Effector memory CD4-positive, alpha-beta T cell (primary cell): Measurements from ENCODE around the gene APOH.

Source experiments
- DNase-seq, 3 donors: peaks; one replicate each; pipeline ENCODE4 v3.0.0-alpha.2; 2020
- H3K27ac ChIP-seq: 2 replicates; pipeline ENCODE4 v1.7.0; 2013; ENCODE audit warnings: mild to moderate bottlenecking, low read length, moderate library complexity; ENCODE audit not compliant: insufficient read depth, poor library complexity, severe bottlenecking
- H3K27me3 ChIP-seq: replicated peaks from 2 replicates; pipeline ENCODE4 v1.7.0; 2013; ENCODE audit warnings: mild to moderate bottlenecking, low read length; ENCODE audit not compliant: insufficient read depth, control insufficient read depth, poor library complexity, severe bottlenecking
- H3K36me3 ChIP-seq: 2 replicates; pipeline ENCODE4 v1.7.0; 2013; ENCODE audit warnings: mild to moderate bottlenecking, low read length, moderate library complexity; ENCODE audit not compliant: control insufficient read depth, insufficient read depth
- H3K4me1 ChIP-seq: 2 replicates; pipeline ENCODE4 v1.7.0; 2013; ENCODE audit warnings: low read length, mild to moderate bottlenecking; ENCODE audit not compliant: control insufficient read depth, insufficient read depth, poor library complexity, severe bottlenecking
- H3K4me3 ChIP-seq: 2 replicates; pipeline ENCODE4 v1.7.0; 2013; ENCODE audit warnings: low read length, low read depth, mild to moderate bottlenecking; ENCODE audit not compliant: insufficient read depth, poor library complexity, severe bottlenecking
- H3K9me3 ChIP-seq: 2 replicates; pipeline ENCODE4 v1.7.0; 2013; ENCODE audit warnings: mild to moderate bottlenecking, low read length, moderate library complexity; ENCODE audit not compliant: control insufficient read depth

Gene APOH

GRCh38 chr17:66175892-66176291 lies 53.3 kb downstream of the APOH start:
- Histone ChIP-seq H3K4me3 (no peak overlapping the region), H3K4me1 (no peaks in the 10 kb centered on the region), H3K27ac (no peak overlapping the region), H3K27me3 (no peaks in the 10 kb centered on the region), H3K36me3 (no peaks in the 10 kb centered on the region), H3K9me3 (no peaks in the 10 kb centered on the region)
- DNase-seq = no peak

DNA sequence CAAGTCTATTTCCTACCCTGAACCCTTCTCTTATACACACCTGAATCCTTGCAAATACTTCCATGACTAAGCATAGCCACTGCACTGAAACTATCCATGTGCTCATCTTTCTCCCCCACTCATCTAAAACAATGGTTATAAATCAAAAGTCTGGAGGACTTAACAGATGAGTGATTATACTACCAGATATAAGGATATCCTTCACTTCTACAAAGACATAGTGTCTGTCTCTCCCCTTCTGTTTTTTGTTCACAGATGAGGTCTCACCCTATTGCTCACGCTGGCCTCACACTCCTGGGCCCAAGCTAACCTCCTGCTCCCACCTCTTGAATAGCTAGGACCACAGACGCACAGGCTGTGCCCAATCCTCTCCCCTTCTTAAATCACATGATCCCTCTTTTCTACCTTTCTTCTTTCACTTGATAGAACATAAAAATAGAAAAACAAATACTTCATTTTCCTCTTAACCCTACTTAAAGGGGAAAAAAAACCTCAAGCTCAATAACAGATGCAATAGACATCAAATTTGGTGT lies 56.5 kb downstream of the APOH start:
- H3K36me3 ChIP-seq = no peaks in the 10 kb centered on the region
- no peaks in the 10 kb centered on the region for H3K9me3 ChIP-seq
- no peaks in the 10 kb centered on the region for H3K4me1 ChIP-seq
- no peak overlapping the region for H3K27ac ChIP-seq
- H3K27me3 ChIP-seq = no peaks in the 10 kb centered on the region
- H3K4me3 ChIP-seq = no peak overlapping the region
- DNase-seq = no peak

DNA sequence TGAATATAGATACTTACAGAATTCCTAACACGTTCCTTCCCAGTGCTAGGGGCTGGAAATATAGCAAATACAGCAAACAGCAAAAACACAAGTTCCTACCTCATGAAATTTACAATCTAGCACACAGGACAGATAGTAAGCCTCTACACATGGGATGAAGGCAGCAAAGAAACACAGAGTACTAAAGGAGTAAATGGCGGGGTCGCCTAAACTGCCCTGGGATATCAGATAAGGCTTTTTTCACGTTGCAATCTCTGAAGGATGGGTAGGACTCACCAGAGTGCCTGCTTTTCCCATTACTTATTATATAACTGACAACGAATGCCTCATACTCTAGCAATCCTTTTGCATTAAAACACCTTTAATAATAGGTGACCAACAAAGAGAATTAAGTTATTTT lies 57.1 kb downstream of the APOH start:
- Histone ChIP-seq H3K27me3 (no peaks in the 10 kb centered on the region), H3K4me1 (no peaks in the 10 kb centered on the region), H3K9me3 (no peaks in the 10 kb centered on the region), H3K36me3 (no peaks in the 10 kb centered on the region), H3K4me3 (no peak overlapping the region), H3K27ac (no peak overlapping the region)
- no peak for DNase-seq

GRCh38 chr17:66171692-66172091 lies 57.5 kb downstream of the APOH start:
- Histone ChIP-seq H3K4me3 (no peak overlapping the region), H3K27me3 (no peaks in the 10 kb centered on the region), H3K4me1 (no peaks in the 10 kb centered on the region), H3K9me3 (no peaks in the 10 kb centered on the region), H3K27ac (no peak overlapping the region), H3K36me3 (no peaks in the 10 kb centered on the region)
- DNase-seq = no peak

- Histone ChIP-seq H3K27ac (no peak overlapping the region), H3K4me1 (no peaks in the 10 kb centered on the region), H3K27me3 (no peaks in the 10 kb centered on the region), H3K4me3 (no peak overlapping the region), H3K9me3 (no peaks in the 10 kb centered on the region), H3K36me3 (no peaks in the 10 kb centered on the region)
- no peak for DNase-seq
Measured at GRCh38 chr17:66171172-66171571, 58.0 kb downstream of the APOH start.

DNA sequence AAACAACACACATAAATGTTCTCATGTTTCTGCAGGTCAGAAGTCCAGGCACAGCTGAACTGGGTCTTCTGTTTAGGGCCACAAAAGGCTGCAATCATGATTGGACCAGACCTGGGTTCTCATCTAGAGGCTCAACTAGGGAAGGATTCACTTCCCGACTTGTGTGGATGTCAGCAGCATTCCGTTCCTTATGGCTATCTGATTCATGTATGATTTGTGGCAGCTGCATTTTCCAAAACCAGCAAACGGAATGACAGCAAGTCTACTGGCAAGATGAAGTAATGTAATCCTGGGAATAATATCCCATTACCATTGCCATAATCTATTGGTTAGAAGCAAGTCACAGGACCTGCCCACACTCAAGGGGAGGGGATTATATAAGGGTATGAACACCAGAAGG lies 59.4 kb downstream of the APOH start:
- H3K27ac ChIP-seq = no peak overlapping the region
- no peaks in the 10 kb centered on the region for H3K36me3 ChIP-seq
- H3K4me1 ChIP-seq = no peaks in the 10 kb centered on the region
- no peak overlapping the region for H3K4me3 ChIP-seq
- no peaks in the 10 kb centered on the region for H3K9me3 ChIP-seq
- no peaks in the 10 kb centered on the region for H3K27me3 ChIP-seq
- DNase-seq = no peak

- Histone ChIP-seq H3K4me1 (no peaks in the 10 kb centered on the region), H3K27ac (no peak overlapping the region), H3K36me3 (no peaks in the 10 kb centered on the region), H3K27me3 (no peaks in the 10 kb centered on the region), H3K9me3 (no peaks in the 10 kb centered on the region), H3K4me3 (no peak overlapping the region)
- DNase-seq = no peak
Measured at GRCh38 chr17:66167189-66167815, 61.9 kb downstream of the APOH start.

- Histone ChIP-seq H3K27me3 (no peaks in the 10 kb centered on the region), H3K4me3 (no peak overlapping the region), H3K27ac (no peak overlapping the region), H3K4me1 (no peaks in the 10 kb centered on the region), H3K9me3 (no peaks in the 10 kb centered on the region), H3K36me3 (no peaks in the 10 kb centered on the region)
- DNase-seq = no peak
Measured at GRCh38 chr17:66165537-66166123, 63.6 kb downstream of the APOH start.
